NK-92 treated with Interleukin-12 subunit alpha and Interleukin-12 subunit beta, amount 100 ng/mL, for 24 hours (cell line): ENCODE measurements around the gene DACT2.

ENCODE experiments used
- DNase-seq: peaks from one replicate; lab custom pipeline; 2025; lab: John Stamatoyannopoulos, UW

DACT2 gene

DNA sequence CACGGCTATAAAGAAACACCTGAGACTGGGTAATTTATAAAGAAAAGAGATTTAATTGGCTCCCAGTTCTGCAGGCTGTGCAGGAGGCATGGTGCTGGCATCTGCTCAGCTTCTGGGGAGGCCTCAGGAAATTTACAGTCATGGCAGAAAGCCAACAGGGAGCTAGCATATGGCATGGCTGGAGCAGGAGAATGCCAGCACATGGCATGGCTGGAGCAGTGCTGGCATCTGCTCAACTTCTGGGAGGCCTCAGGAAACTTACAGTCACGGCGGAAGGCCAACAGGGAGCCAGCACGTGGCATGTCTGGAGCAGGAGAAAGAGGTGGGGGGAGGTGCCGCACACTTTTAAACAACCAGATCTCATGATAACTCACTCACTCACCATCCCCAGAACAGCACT is 32.5 kb upstream of the DACT2 start:
- DNase-seq: no peak

- no peak for DNase-seq
Measured at GRCh38 chr6:168349718-168350210, 30.2 kb upstream of the DACT2 start.

GRCh38 chr6:168348186-168348585 is 28.6 kb upstream of the DACT2 start:
- no peak for DNase-seq

DNA sequence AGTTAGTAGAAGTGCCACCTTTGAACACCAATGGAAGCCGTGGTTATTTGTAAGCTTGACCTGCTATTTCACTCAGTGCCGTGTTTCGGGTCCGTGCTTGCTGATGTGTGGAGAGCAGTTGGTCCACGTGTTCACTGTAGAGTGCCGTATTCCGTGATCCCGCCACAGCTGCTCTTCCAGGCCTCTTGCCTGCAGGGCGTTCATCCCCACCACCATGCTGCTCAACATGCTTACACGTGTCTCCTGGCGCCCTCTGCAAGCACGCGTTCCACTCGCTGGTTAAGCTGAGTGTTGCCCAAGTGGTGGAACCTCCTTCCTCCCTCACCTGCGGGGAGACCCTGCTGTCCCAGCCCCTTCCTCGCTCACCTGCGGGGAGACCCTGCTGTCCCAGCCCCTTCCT is 28.0 kb upstream of the DACT2 start:
- no peak for DNase-seq

DNA sequence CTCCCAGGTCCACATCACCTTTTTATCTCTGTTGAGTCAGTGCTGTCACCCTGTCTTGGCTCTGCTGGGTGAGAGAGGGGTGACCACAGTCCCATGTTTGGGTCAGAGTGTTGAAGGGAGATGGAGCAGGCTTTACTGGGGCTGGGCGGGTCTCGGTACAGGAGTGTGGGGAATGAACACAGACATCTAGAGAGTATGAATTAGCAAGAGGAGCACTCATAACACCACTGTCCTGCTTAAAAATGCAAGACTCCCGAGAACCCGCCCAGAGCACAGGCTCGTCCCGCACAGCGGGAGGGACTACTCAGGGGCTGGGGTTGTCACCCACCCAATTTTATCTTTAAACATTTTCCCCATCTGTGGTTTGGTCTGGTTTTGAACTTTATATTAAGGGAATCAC is 27.5 kb upstream of the DACT2 start:
- no peak for DNase-seq

GRCh38 chr6:168345896-168346754 is 26.5 kb upstream of the DACT2 start:
- DNase-seq: no peak

DNA sequence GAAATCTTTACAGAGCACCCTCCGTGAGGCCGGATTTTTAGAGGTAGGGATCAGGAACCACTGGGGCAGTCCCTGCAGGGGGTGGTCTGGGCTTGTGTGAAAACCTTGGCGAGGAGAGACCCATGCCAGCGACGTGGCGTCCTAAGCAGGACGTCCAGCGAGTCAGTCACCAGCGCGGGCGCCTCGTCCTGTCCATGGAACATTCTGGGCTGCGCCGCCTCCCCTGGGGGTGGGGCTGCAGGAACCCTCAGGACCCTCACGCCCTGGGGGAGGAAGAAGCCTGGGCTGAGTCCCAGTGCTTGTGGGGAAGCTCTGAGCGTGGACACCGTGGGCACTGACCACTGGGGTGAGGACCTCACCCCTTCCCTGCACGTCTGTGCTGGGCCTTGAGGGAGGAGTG is 25.7 kb upstream of the DACT2 start:
- DNase-seq: no peak

DNA sequence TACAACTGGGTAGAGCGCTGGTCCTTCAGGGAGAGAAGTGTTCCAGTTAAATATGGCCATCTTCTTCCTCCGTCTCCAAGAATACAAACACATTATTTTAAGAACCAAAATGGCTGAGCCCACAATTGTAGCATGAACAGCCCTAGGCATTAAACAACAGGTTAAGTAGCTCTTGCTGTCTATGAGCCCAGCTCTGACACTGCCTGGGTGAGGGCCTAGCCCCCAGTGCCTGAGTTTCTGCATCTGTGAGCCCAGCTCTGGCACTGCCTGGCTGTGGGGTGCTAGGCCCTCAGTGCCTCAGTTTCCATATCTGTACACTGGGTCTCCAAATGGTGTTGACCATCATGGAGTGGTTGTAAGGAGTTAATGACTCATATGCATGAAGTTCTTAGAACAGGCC is 24.8 kb upstream of the DACT2 start:
- DNase-seq: no peak

DNA sequence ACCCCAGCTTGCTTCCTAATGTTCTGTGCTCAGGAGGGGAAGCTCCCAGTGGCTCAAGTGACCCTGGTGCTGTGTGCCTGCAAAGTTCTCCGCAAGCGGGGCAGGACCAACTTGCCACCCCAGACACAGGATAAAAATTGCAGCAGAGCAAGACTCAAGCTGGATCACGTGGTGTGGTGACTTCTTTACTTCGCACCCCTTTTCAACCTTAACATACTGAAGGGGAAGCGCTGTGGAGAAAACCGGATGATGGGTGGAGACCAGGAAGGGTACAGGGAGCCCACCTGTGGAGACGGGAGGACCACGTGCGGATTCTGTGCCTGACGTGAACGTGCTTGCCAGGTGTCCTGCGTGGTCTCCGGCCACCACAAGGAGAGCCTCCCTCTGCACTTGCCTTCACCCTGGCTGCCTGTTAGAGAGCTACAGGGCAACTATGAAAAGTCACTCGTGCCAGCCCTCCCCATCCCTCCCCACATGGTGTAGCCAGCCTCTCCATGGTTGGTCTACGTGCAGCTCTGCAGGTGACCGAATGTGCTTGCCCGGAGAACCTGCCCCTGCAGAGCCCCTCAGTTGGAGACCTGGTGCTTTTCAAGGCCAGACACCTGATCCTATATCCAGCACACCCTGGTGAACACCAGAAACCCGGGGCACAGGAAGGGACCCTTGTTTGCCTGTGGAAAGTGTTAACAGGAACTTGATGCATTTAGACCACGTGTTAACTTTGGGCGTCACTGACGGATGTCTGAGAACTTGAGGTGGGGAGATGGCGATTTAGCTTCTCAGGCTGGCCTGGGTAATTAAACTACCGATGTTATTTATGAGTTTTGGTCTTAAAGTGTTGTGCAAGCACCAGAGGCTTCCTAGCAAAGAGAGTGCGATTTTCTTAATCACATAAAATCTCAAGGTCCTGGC is 23.9 kb upstream of the DACT2 start:
- no peak for DNase-seq

GRCh38 chr6:168342636-168343035 is 23.1 kb upstream of the DACT2 start:
- no peak for DNase-seq

GRCh38 chr6:168341280-168341900 is 21.8 kb upstream of the DACT2 start:
- no peak for DNase-seq

DNA sequence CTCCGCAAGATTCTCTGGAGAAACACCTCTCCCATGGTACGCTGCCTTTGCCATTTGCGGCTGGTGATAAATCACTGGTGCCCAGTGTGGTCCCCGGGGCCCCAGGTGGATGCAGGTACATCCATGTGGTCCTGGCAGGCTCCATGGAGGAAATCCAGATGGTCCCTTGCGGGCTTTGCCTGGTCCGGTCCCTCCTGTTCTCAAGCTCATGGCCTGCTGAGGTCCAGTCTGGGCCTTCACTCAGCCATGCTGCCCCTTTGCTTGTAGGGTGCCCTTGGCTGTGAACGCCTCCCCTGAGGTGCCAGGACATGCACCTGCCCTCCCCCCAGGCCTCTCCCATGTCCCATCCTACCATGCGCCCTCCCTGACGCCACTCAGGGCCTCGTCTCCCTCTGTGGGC is 21.2 kb upstream of the DACT2 start:
- no peak for DNase-seq

GRCh38 chr6:168338777-168339176 is 19.2 kb upstream of the DACT2 start:
- no peak for DNase-seq

- no peak for DNase-seq
Measured at GRCh38 chr6:168336967-168337366, 17.4 kb upstream of the DACT2 start.

DNA sequence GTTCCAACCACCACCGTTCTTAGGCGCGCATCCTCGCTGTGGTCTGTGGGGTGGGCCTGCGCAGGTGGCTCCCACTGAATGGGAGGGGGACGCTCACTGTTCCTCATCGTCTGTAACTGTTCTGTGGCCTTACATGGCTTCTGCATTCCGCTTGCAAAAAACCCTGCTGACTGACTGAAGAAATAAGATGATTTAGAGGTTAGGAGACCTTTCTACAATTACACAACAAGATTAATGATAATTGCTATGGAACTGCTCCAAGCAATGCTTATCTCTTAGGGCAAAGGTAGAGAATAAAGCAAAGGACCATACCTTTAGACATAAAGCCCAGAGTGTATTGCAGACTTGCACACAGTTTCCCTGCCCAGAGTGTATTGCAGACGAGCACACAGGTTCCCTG is 14.4 kb upstream of the DACT2 start:
- no peak for DNase-seq

DNA sequence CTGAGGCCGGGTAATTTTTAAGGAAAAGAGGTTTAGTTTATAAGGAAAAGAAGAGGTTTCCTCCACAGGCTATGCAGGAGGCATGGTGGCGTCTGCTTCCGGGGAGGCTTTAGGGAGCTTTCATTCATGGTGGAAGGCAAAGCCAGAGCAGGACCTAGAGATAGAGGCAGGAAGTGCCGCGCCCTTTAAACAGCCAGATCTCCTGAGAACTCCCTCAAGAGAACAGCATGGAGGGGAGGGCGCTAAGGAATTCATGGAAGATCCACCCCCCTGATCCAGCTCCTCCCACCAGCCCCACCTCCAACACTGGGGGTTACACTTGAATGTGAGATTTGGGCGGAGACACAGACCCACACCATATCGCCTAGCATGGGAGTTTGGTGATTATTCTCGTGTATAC is 13.9 kb upstream of the DACT2 start:
- DNase-seq: no peak

- no peak for DNase-seq
Measured at GRCh38 chr6:168333039-168333438, 13.5 kb upstream of the DACT2 start.

DNA sequence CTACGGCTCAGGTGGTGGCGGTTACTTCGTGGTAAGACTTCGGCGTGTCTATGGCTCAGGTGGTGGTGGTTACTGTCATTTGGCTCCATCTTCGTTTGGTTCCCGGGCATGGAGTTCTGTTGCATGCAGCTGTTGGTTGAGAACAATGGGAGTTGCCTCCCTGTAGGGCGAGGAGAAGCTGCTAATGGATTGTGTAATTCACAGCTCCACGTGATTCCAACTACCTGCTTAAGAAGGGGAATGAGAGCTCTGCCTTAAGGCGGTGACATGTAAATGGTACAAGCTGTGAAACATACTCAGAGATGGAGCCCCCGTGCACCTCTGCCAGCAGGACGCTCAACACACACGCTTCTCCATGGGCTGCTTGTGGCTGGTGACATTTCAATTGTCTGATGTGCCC is 12.4 kb upstream of the DACT2 start:
- no peak for DNase-seq

GRCh38 chr6:168331058-168331457 is 11.5 kb upstream of the DACT2 start:
- DNase-seq: no peak

GRCh38 chr6:168330403-168330802 is 10.8 kb upstream of the DACT2 start:
- no peak for DNase-seq

GRCh38 chr6:168328086-168328485 is 8.5 kb upstream of the DACT2 start:
- DNase-seq: no peak
